Liver (tissue), 9 donors: Measurements from ENCODE around the gene PLD3. TPM values are rescaled to one million over a fixed set of nuclear protein-coding genes. Genes with fewer than 3 reads are reported as not detected.

Experiments used
- DNase-seq: peaks from one replicate; pipeline ENCODE4 v3.0.0-alpha.2; 2017; ENCODE audit warnings: low spot score
- H3K27ac ChIP-seq, 2 donors: one replicate each; pipeline ENCODE4 v1.7.0; 2013; ENCODE audit warnings: inconsistent platforms in 2 of 2, low read length in 2 of 2, control low read depth in 1 of 2, low read depth in 1 of 2, mild to moderate bottlenecking in 1 of 2
- H3K27me3 ChIP-seq, 4 donors: one replicate each; pipeline versions ENCODE4 v1.6.1 to v1.7.0; 2013; ENCODE audit warnings: low read length in 3 of 4, inconsistent platforms in 1 of 4, mild to moderate bottlenecking in 1 of 4, moderate library complexity in 1 of 4; ENCODE audit not compliant: control insufficient read depth in 4 of 4, insufficient read depth in 4 of 4
- H3K36me3 ChIP-seq, 4 donors: one replicate each; pipeline versions ENCODE4 v1.6.1 to v1.7.0; 2013; ENCODE audit warnings: low read length in 3 of 4, mild to moderate bottlenecking in 3 of 4, low read depth in 1 of 4, moderate library complexity in 1 of 4; ENCODE audit not compliant: control insufficient read depth in 4 of 4, insufficient read depth in 3 of 4
- H3K4me1 ChIP-seq, 4 donors: one replicate each; pipeline versions ENCODE4 v1.6.1 to v1.7.0; 2013; ENCODE audit warnings: low read length in 3 of 4, mild to moderate bottlenecking in 3 of 4, moderate library complexity in 1 of 4; ENCODE audit not compliant: control insufficient read depth in 4 of 4, insufficient read depth in 4 of 4
- H3K4me3 ChIP-seq, 3 donors: one replicate each; pipeline versions ENCODE4 v1.6.1 to v1.7.0; 2013; ENCODE audit warnings: low read length in 3 of 3, control low read depth in 1 of 3, low read depth in 1 of 3, mild to moderate bottlenecking in 1 of 3
- H3K9ac ChIP-seq, 2 donors: one replicate each; pipeline ENCODE4 v1.7.0; 2013; ENCODE audit warnings: low read length in 2 of 2, mild to moderate bottlenecking in 2 of 2, moderate library complexity in 2 of 2, control low read depth in 1 of 2, low read depth in 1 of 2
- H3K9me3 ChIP-seq, 4 donors: one replicate each; pipeline versions ENCODE4 v1.6.1 to v1.7.0; 2013; ENCODE audit warnings: low read length in 3 of 4; ENCODE audit not compliant: control insufficient read depth in 4 of 4
- EGR1 ChIP-seq, 2 donors: IDR thresholded peaks; 2 replicates each; pipeline ENCODE4 v1.6.1; 2016 to 2018; ENCODE audit warnings: antibody characterized with exemption in 2 of 2, low read depth in 2 of 2
- FOXA1 ChIP-seq: IDR thresholded peaks from 2 replicates; pipeline ENCODE4 v1.6.1; 2016; ENCODE audit warnings: antibody characterized with exemption
- FOXA2 ChIP-seq: IDR thresholded peaks from 2 replicates; pipeline ENCODE4 v1.6.1; 2016; ENCODE audit warnings: antibody characterized with exemption
- GABPA ChIP-seq, 2 donors: IDR thresholded peaks in 1 of 2; conservative IDR thresholded peaks in 1 of 2; 2 replicates each; pipeline ENCODE4 v1.6.1; 2016; ENCODE audit warnings: antibody characterized with exemption in 2 of 2, mild to moderate bottlenecking in 1 of 2, moderate library complexity in 1 of 2
- HNF4A ChIP-seq, 2 donors: conservative IDR thresholded peaks; 2 replicates each; pipeline ENCODE4 v1.6.1; 2016; ENCODE audit warnings: antibody characterized with exemption in 2 of 2, mild to moderate bottlenecking in 2 of 2
- HNF4G ChIP-seq: IDR thresholded peaks from 2 replicates; pipeline ENCODE4 v1.6.1; 2016; ENCODE audit warnings: antibody characterized with exemption
- JUND ChIP-seq, 2 donors: IDR thresholded peaks; 2 replicates each; pipeline ENCODE4 v1.6.1; 2016; ENCODE audit warnings: antibody characterized with exemption in 2 of 2
- NR2F2 ChIP-seq: IDR thresholded peaks from 2 replicates; pipeline ENCODE4 v1.6.1; 2016; ENCODE audit warnings: antibody characterized with exemption
- RAD21 ChIP-seq, 2 donors: IDR thresholded peaks; 2 replicates each; pipeline ENCODE4 v1.6.1; 2016; ENCODE audit warnings: antibody characterized with exemption in 2 of 2, mild to moderate bottlenecking in 2 of 2
- RXRA ChIP-seq, 2 donors: IDR thresholded peaks; 2 replicates each; pipeline ENCODE4 v1.6.1; 2017 to 2018; ENCODE audit warnings: antibody characterized with exemption in 2 of 2, mild to moderate bottlenecking in 1 of 2
- SP1 ChIP-seq: IDR thresholded peaks from 2 replicates; pipeline ENCODE4 v1.6.1; 2018; ENCODE audit warnings: antibody characterized with exemption, mild to moderate bottlenecking
- TAF1 ChIP-seq: conservative IDR thresholded peaks from 2 replicates; pipeline ENCODE4 v1.6.1; 2016; ENCODE audit warnings: antibody characterized with exemption, mild to moderate bottlenecking
- YY1 ChIP-seq: IDR thresholded peaks from 2 replicates; pipeline ENCODE4 v1.6.1; 2016; ENCODE audit warnings: antibody characterized with exemption, mild to moderate bottlenecking
- WGBS: extraction: QIAGEN DNeasy Blood & Tissue Kit; methylation state at CpG from one replicate; pipeline ENCODE4 v1.1.7; 2013; 5-methylcytosine and 5-hydroxymethylcytosine counted together
- polyA plus RNA-seq, 2 donors: library from polyadenylated mRNA; stranded (reverse) in 1 of 2; unstranded in 1 of 2; fragments of 200-250 nt in 1 of 2; fragments of >200 nt in 1 of 2; fragmentation: Nextera tagmentation in 1 of 2; extraction: Ambion mirVana in 1 of 2; gene quantifications; one replicate each; pipeline versions ENCODE4 v1.2.1 to v1.2.3, GENCODE V29; 2013 to 2015
- total RNA-seq, 2 donors: library from RNA; depleted of rRNA; stranded (reverse); fragments of >200 nt; gene quantifications; one replicate each; pipeline ENCODE4 v1.2.3, GENCODE V29; 2014
- TF ChIP-seq, protein P1 (sequence below): IDR thresholded peaks from 2 replicates; pipeline ENCODE4 v1.6.1; 2016; ENCODE audit warnings: antibody characterized with exemption
- TF ChIP-seq, protein P2 (sequence below): fragments of 150-350 bp; IDR thresholded peaks from 2 replicates; pipeline ENCODE4 v1.5.1; 2017; ENCODE audit warnings: improper control_type of control experiment, low read depth, low read length; ENCODE audit not compliant: missing input control
- TF ChIP-seq, protein P3 (sequence below): IDR thresholded peaks from 2 replicates; pipeline ENCODE4 v1.6.1; 2016; ENCODE audit warnings: antibody characterized with exemption
- TF ChIP-seq, protein P4 (sequence below): IDR thresholded peaks from 2 replicates; pipeline ENCODE4 v1.6.1; 2016; ENCODE audit warnings: antibody characterized with exemption
- TF ChIP-seq, protein P5 (sequence below): IDR thresholded peaks from 2 replicates; pipeline ENCODE4 v1.6.1; 2016; ENCODE audit warnings: antibody characterized with exemption, mild to moderate bottlenecking
- donor health status: healthy.
- donor health status: healthy.
- donor health status: healthy.
- donor health status: healthy.
- donor health status: healthy.

Gene PLD3, protein sequence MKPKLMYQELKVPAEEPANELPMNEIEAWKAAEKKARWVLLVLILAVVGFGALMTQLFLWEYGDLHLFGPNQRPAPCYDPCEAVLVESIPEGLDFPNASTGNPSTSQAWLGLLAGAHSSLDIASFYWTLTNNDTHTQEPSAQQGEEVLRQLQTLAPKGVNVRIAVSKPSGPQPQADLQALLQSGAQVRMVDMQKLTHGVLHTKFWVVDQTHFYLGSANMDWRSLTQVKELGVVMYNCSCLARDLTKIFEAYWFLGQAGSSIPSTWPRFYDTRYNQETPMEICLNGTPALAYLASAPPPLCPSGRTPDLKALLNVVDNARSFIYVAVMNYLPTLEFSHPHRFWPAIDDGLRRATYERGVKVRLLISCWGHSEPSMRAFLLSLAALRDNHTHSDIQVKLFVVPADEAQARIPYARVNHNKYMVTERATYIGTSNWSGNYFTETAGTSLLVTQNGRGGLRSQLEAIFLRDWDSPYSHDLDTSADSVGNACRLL
- total RNA-seq (100 to 1,000 TPM in 1 of 2 donors, 10 to 100 TPM in 1; 88.9 to 122 TPM), polyA plus RNA-seq (100 to 1,000 TPM in 1 of 2 donors, 10 to 100 TPM in 1; 56.0 to 125 TPM)

DNA sequence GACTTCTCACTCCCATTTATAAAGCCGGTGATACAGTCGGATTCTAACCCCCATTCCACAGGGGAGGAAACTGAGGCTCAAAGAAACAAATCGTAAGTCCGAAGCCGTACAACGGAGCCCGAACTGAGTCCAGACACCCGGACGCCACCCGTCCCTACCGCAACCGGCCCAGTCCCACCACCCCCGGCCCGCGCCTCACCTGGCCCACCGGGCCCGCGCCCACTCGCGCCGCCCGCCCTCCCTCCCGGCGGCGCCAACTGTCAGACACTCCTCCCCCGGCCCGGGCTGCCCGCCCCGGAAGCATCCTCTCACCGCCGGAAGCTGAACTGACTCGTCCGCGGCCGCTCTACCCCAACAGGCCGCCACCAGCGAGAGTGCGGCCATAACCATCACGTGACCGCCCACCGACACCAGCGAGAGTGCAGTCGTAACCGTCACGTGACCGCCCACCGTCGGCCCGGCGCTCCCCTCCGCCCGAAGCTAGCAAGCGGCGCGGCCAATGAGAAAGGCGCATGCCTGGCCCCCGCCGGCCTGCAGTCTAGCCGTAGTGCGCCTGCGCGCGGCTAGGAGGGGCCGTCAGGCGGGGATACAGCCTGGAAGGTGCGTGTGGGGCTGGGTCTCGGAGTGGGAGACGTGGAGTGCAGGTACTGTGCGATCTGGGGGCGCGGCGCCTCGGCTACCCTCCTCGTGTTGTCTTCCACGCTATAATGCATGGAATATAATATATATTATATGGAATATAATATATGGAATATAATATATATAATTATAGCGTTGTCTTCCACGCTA, at the start of gene PLD3, which contains the start of gene C19orf47:
TSS of gene PLD3 (plus strand) at position 571 of the 789 bp plus-strand sequence. CDS start 17,789 bp downstream, outside the sequence.
TSS of gene C19orf47 (minus strand) at position 273 of the 789 bp plus-strand sequence. CDS start 6,540 bp downstream, outside the sequence.
- Histone ChIP-seq H3K27ac (peak within 1 kb of the TSS; percentile 49 to 68), H3K27me3 (no peaks in the 10 kb centered on the region), H3K9me3 (no peaks in the 10 kb centered on the region), H3K4me1 (peaks cover 0 to 19% (median 14%) of the 10 kb centered on the region in 4 donors), H3K4me3 (peak within 1 kb of the TSS; percentile 85 to 92 (median 87)), H3K36me3 (no peaks in the 10 kb centered on the region), H3K9ac (peak within 1 kb of the TSS; percentile 64 to 84)
- WGBS: under 1% methylated on average over 77 of the region's 77 CpGs
- DNase-seq: peak; percentile 96
- TF ChIP-seq HNF4A (conservative IDR thresholded peaks at IDR 0.05): no peak
- TF ChIP-seq RAD21 (IDR thresholded peaks at IDR 0.05): peak in 1 of 2 donors; percentile 45
- TF ChIP-seq HNF4G: no peak
- peak in 1 of 2 donors; percentile 25 for TF ChIP-seq EGR1 (IDR thresholded peaks at IDR 0.05; ENCODE audit: low read depth in 2 of 2)
- TF ChIP-seq FOXA2: no peak
- TF ChIP-seq, protein P1, sequence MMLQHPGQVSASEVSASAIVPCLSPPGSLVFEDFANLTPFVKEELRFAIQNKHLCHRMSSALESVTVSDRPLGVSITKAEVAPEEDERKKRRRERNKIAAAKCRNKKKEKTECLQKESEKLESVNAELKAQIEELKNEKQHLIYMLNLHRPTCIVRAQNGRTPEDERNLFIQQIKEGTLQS: no peak
- TF ChIP-seq, protein P2, sequence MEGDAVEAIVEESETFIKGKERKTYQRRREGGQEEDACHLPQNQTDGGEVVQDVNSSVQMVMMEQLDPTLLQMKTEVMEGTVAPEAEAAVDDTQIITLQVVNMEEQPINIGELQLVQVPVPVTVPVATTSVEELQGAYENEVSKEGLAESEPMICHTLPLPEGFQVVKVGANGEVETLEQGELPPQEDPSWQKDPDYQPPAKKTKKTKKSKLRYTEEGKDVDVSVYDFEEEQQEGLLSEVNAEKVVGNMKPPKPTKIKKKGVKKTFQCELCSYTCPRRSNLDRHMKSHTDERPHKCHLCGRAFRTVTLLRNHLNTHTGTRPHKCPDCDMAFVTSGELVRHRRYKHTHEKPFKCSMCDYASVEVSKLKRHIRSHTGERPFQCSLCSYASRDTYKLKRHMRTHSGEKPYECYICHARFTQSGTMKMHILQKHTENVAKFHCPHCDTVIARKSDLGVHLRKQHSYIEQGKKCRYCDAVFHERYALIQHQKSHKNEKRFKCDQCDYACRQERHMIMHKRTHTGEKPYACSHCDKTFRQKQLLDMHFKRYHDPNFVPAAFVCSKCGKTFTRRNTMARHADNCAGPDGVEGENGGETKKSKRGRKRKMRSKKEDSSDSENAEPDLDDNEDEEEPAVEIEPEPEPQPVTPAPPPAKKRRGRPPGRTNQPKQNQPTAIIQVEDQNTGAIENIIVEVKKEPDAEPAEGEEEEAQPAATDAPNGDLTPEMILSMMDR: no peak
- TF ChIP-seq, protein P3, sequence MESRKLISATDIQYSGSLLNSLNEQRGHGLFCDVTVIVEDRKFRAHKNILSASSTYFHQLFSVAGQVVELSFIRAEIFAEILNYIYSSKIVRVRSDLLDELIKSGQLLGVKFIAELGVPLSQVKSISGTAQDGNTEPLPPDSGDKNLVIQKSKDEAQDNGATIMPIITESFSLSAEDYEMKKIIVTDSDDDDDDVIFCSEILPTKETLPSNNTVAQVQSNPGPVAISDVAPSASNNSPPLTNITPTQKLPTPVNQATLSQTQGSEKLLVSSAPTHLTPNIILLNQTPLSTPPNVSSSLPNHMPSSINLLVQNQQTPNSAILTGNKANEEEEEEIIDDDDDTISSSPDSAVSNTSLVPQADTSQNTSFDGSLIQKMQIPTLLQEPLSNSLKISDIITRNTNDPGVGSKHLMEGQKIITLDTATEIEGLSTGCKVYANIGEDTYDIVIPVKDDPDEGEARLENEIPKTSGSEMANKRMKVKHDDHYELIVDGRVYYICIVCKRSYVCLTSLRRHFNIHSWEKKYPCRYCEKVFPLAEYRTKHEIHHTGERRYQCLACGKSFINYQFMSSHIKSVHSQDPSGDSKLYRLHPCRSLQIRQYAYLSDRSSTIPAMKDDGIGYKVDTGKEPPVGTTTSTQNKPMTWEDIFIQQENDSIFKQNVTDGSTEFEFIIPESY: peak; percentile 57
- TF ChIP-seq, protein P4, sequence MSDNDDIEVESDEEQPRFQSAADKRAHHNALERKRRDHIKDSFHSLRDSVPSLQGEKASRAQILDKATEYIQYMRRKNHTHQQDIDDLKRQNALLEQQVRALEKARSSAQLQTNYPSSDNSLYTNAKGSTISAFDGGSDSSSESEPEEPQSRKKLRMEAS: peak; percentile 58
- TF ChIP-seq GABPA (IDR thresholded peaks at IDR 0.05 in 1 of 2, conservative IDR thresholded peaks at IDR 0.05 in 1 of 2): peak; percentile 79 to 92
- TF ChIP-seq FOXA1: peak; percentile 61
- peak; percentile 27 to 31 for TF ChIP-seq RXRA (IDR thresholded peaks at IDR 0.05)
- TF ChIP-seq, protein P5, sequence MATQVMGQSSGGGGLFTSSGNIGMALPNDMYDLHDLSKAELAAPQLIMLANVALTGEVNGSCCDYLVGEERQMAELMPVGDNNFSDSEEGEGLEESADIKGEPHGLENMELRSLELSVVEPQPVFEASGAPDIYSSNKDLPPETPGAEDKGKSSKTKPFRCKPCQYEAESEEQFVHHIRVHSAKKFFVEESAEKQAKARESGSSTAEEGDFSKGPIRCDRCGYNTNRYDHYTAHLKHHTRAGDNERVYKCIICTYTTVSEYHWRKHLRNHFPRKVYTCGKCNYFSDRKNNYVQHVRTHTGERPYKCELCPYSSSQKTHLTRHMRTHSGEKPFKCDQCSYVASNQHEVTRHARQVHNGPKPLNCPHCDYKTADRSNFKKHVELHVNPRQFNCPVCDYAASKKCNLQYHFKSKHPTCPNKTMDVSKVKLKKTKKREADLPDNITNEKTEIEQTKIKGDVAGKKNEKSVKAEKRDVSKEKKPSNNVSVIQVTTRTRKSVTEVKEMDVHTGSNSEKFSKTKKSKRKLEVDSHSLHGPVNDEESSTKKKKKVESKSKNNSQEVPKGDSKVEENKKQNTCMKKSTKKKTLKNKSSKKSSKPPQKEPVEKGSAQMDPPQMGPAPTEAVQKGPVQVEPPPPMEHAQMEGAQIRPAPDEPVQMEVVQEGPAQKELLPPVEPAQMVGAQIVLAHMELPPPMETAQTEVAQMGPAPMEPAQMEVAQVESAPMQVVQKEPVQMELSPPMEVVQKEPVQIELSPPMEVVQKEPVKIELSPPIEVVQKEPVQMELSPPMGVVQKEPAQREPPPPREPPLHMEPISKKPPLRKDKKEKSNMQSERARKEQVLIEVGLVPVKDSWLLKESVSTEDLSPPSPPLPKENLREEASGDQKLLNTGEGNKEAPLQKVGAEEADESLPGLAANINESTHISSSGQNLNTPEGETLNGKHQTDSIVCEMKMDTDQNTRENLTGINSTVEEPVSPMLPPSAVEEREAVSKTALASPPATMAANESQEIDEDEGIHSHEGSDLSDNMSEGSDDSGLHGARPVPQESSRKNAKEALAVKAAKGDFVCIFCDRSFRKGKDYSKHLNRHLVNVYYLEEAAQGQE: peak; percentile 48
- peak; percentile 96 for TF ChIP-seq YY1
- TF ChIP-seq TAF1: peak; percentile 43
- TF ChIP-seq JUND (IDR thresholded peaks at IDR 0.05): no peak
- TF ChIP-seq SP1: peak; percentile 68
- no peak for TF ChIP-seq NR2F2
